SK-N-SH (cell line): ENCODE results near the gene EBF3. TPM values are rescaled to one million over a fixed set of nuclear protein-coding genes. Genes with fewer than 3 reads are reported as not detected.

ENCODE experiments used
- RFX5 ChIP-seq: IDR thresholded peaks from 2 replicates; pipeline ENCODE4 v1.6.1; 2012; ENCODE audit warnings: mild to moderate bottlenecking, improper control_type of control experiment, low read length
- RXRA ChIP-seq: IDR thresholded peaks from 2 replicates; pipeline ENCODE4 v1.4.0; 2012; ENCODE audit warnings: low read depth, mild to moderate bottlenecking, borderline replicate concordance
- SIN3A ChIP-seq: IDR thresholded peaks from 2 replicates; pipeline ENCODE4 v1.6.1; 2012; ENCODE audit warnings: low read depth, mild to moderate bottlenecking, low read length, moderate library complexity, borderline replicate concordance
- polyA plus RNA-seq, 3 experiments: library from polyadenylated mRNA; depleted of rRNA; stranded (reverse); fragments of >200 nt; gene quantifications; 2 replicates each; pipeline ENCODE4 v1.2.3, GENCODE V29; 2012
- small RNA-seq, 7 experiments: library from RNA; depleted of rRNA; stranded (forward); fragments of <200 nt; gene quantifications; one replicate each; pipeline ENCODE3, GENCODE V24; 2012

The EBF3 gene
- polyA plus RNA-seq, 1 of the 3 experiments (the other 2 are of a cell fraction), result not detected

- TF ChIP-seq RXRA, result no peak
- no peak for TF ChIP-seq SIN3A
- TF ChIP-seq RFX5, result no peak
These were observed 178.5 kb downstream of the EBF3 start (continued) for GRCh38 chr10:129785536-129785981.

Small RNAs within 50 kb of the gene (small RNA-seq; reads per million reads assigned to genes)
- gene AL354950.2, result 0 reads per million in 7 experiments
- 0 to 0.39 (median 0) reads per million in 7 experiments for gene MIR4297

Other genes with a start within 250 kb of the EBF3 start
- 1.4 and 2.2 TPM in 2 replicates for gene C10orf143, start 146.6 kb upstream of the EBF3 start, polyA plus RNA-seq (2012; rRNA removed)
- gene GLRX3, start 172.1 kb upstream of the EBF3 start, polyA plus RNA-seq (2012; rRNA removed), result 88.1 and 93.8 TPM in 2 replicates